Measurements from ENCODE around the gene PRKRA. TPM values are rescaled to one million over a fixed set of nuclear protein-coding genes. Genes with fewer than 3 reads are reported as not detected.

The PRKRA gene
- total and polyA plus RNA-seq, 2 donors (not counting 1 experiment from before 2014, with no cell fraction given), result 27.0 to 71.9 TPM

GRCh38 chr2:178496049-178496448, 45.1 kb upstream of the PRKRA start:
- no peak for ATAC-seq (ENCODE audit: low read depth)
- ChIA-PET POLR2A (no interaction called here), CTCF (interaction anchor here (1.1 kb wide), 1 partner anchor 81 kb away, joined by 3 read pairs; no protein-coding TSS in a partner anchor)
- Histone ChIP-seq H3K9ac (ENCODE audit: low read length) (no peak overlapping the region), H3K4me3 (ENCODE audit: control extremely low read depth in 1 of 5, extremely low read depth in 1 of 5, insufficient read depth in 1 of 5, low read depth in 2 of 5, low read length in 4 of 5) (no peak overlapping the region), H3K79me2 (ENCODE audit: control insufficient read depth, insufficient read depth, low read length) (no peaks in the 10 kb centered on the region), H3K4me2 (replicated peaks; ENCODE audit: low read depth, low read length, poor library complexity, severe bottlenecking) (no peak overlapping the region), H3K9me3 (ENCODE audit: control extremely low read depth in 1 of 3, control insufficient read depth in 2 of 3, insufficient read depth in 1 of 3, low read length in 2 of 3) (no peaks in the 10 kb centered on the region), H3K27me3 (replicated peaks in 1 of 4; ENCODE audit: control extremely low read depth in 1 of 4, control insufficient read depth in 3 of 4, insufficient read depth in 4 of 4, low read length in 3 of 4) (no peaks in the 10 kb centered on the region), H4K20me1 (ENCODE audit: control insufficient read depth, insufficient read depth, low read length, poor library complexity, severe bottlenecking) (no peaks in the 10 kb centered on the region), H3K27ac (ENCODE audit: low read length in 2 of 2) (no peak overlapping the region), H3K36me3 (replicated peaks in 1 of 2; ENCODE audit: control extremely low read depth in 1 of 2, control insufficient read depth in 1 of 2, extremely low read depth in 1 of 2, insufficient read depth in 2 of 2, low read length in 1 of 2) (peaks cover 22 to 62% of the 10 kb centered on the region in 2 experiments), H3K4me1 (ENCODE audit: control insufficient read depth in 2 of 2, insufficient read depth in 2 of 2, low read length in 2 of 2) (no peaks in the 10 kb centered on the region), H2AFZ (ENCODE audit: insufficient read depth, low read depth, low read length, poor library complexity, severe bottlenecking) (no peak overlapping the region)
- DNase-seq, result no peak
- Mint-ChIP-seq H3K4me3 (no peak overlapping the region), H3K9me3 (ENCODE audit: insufficient read depth) (no peaks in the 10 kb centered on the region), H3K4me1 (peaks cover 4% of the 10 kb centered on the region), H3K27ac (no peak overlapping the region), H3K27me3 (no peaks in the 10 kb centered on the region)
- WGBS (ENCODE audit: insufficient coverage), result 89% methylated on average over 1 of the region's 4 CpGs
- intact Hi-C loops (cut with micrococcal nuclease), result no loop called here
- TF ChIP-seq EZH2 (IDR thresholded peaks at IDR 0.05; ENCODE audit: borderline replicate concordance, insufficient read depth, low read depth, low read length, poor library complexity, severe bottlenecking), result no peak
- TF ChIP-seq CTCF (IDR thresholded peaks at IDR 0.05), result no peak

- ATAC-seq (ENCODE audit: low read depth) (no peak), DNase-seq (no peak)
- 98% methylated on average over 5 of the region's 6 CpGs for WGBS (ENCODE audit: insufficient coverage)
- intact Hi-C loops (cut with micrococcal nuclease), result no loop called here
- H3K4me1 Mint-ChIP-seq, result peaks cover 2% of the 10 kb centered on the region
- Histone ChIP-seq H4K20me1 (ENCODE audit: control insufficient read depth, insufficient read depth, low read length, poor library complexity, severe bottlenecking) (peaks cover 7% of the 10 kb centered on the region), H2AFZ (ENCODE audit: insufficient read depth, low read depth, low read length, poor library complexity, severe bottlenecking) (no peak overlapping the region), H3K4me3 (ENCODE audit: control extremely low read depth in 1 of 5, extremely low read depth in 1 of 5, insufficient read depth in 1 of 5, low read depth in 2 of 5, low read length in 4 of 5) (no peak overlapping the region), H3K79me2 (ENCODE audit: control insufficient read depth, insufficient read depth, low read length) (peaks cover 18% of the 10 kb centered on the region), H3K4me2 (replicated peaks; ENCODE audit: low read depth, low read length, poor library complexity, severe bottlenecking) (no peak overlapping the region), H3K4me1 (ENCODE audit: control insufficient read depth in 2 of 2, insufficient read depth in 2 of 2, low read length in 2 of 2) (no peaks in the 10 kb centered on the region), H3K36me3 (replicated peaks in 1 of 2; ENCODE audit: control extremely low read depth in 1 of 2, control insufficient read depth in 1 of 2, extremely low read depth in 1 of 2, insufficient read depth in 2 of 2, low read length in 1 of 2) (peaks cover 15 to 55% of the 10 kb centered on the region in 2 experiments), H3K27ac (ENCODE audit: low read length in 2 of 2) (no peak overlapping the region), H3K27me3 (replicated peaks in 1 of 4; ENCODE audit: control extremely low read depth in 1 of 4, control insufficient read depth in 3 of 4, insufficient read depth in 4 of 4, low read length in 3 of 4) (no peaks in the 10 kb centered on the region), H3K9me3 (ENCODE audit: control extremely low read depth in 1 of 3, control insufficient read depth in 2 of 3, insufficient read depth in 1 of 3, low read length in 2 of 3) (no peaks in the 10 kb centered on the region), H3K9ac (ENCODE audit: low read length) (no peak overlapping the region)
- ChIA-PET CTCF (no interaction called here), POLR2A (no interaction called here)
- no peak overlapping the region for H3K27ac Mint-ChIP-seq
- TF ChIP-seq CTCF (IDR thresholded peaks at IDR 0.05) (no peak), EZH2 (IDR thresholded peaks at IDR 0.05; ENCODE audit: borderline replicate concordance, insufficient read depth, low read depth, low read length, poor library complexity, severe bottlenecking) (no peak)
- H3K9me3 Mint-ChIP-seq (ENCODE audit: insufficient read depth), result no peaks in the 10 kb centered on the region
- H3K27me3 Mint-ChIP-seq, result no peaks in the 10 kb centered on the region
- no peak overlapping the region for H3K4me3 Mint-ChIP-seq
These were observed 40.6 kb upstream of the PRKRA start for GRCh38 chr2:178491612-178492011.

Data from B cell (primary cell).